ENCODE results near the gene OCIAD2.
"Not testable (repeated sequence)": the region's sequence is repeated elsewhere in the genome, so short reads cannot be mapped to it uniquely, and the experiment has no call there.

Gene OCIAD2, protein sequence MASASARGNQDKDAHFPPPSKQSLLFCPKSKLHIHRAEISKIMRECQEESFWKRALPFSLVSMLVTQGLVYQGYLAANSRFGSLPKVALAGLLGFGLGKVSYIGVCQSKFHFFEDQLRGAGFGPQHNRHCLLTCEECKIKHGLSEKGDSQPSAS

DNA sequence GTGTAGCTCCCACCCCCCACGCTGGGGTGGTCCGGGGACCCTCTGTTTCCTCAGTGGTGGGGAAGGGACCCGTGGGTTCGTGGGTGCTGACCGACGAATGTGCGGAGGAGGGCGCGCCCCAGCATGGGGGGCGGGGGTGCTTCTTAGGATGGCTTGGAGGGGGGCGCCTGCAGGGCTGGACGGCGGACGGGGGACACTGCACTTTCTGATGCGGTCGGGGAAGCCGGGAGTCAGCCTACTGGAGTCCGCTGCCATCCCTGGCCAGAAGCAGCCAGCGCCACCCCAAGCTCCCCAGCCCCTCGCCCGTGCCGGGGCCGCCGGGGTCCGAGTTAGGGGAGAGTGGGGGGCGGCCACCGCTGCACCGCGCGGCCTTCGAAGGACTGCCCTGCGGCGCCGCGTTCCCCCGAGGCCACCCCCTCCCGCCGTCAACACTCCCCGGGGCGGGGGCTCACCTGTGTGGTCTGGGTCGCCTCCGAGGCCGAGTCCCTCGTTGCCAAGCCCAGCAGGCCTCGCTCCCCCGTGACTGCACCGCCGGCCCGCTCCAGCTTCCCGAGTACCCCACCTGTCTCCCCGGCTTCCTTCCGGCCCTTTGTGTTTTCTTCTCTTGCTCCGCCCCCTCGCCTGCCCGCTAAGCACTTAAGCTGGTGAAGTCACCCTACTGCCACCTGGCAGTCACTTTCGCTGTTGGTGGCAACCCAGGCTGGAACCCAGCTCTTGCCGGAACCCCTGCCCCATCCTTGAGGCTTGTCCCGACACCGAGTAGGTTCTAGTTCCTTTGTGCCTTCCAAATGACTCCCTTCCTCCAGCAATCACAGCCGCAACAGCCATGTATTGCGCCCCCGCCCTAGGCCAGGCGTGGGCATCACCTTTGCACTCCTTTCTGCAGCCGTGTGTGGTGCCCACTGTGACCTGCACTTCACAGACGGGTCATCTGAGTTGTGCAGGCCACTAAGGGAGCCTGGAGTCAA, at the start of gene OCIAD2:
OCIAD2 (minus strand) TSS at position 569 of the 968 bp plus-strand sequence. CDS start 2,225 bp downstream, outside the sequence.
- no peak for DNase-seq (ENCODE audit: low spot score)

DNA sequence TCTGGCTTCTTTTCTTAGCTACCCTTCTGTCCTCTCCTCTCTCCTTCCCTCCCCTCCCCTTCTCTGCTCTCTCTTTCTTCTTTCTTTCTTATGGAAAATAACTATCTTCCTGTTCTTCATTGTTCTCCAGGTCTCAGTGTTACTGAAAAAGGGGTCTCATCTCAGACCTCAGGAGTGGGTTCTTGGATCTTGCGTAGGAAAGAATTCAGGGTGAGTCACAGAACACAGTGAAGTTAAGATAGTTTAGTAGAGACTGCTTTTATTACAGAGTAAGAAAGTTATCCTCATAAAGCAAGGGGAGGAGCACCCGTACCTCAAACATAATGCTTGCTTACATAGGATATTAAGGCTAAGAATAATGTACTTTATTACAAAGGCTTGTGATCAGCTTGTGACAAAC, 47.7 kb upstream of the OCIAD2 start:
- DNase-seq (ENCODE audit: low spot score), result no peak

DNA sequence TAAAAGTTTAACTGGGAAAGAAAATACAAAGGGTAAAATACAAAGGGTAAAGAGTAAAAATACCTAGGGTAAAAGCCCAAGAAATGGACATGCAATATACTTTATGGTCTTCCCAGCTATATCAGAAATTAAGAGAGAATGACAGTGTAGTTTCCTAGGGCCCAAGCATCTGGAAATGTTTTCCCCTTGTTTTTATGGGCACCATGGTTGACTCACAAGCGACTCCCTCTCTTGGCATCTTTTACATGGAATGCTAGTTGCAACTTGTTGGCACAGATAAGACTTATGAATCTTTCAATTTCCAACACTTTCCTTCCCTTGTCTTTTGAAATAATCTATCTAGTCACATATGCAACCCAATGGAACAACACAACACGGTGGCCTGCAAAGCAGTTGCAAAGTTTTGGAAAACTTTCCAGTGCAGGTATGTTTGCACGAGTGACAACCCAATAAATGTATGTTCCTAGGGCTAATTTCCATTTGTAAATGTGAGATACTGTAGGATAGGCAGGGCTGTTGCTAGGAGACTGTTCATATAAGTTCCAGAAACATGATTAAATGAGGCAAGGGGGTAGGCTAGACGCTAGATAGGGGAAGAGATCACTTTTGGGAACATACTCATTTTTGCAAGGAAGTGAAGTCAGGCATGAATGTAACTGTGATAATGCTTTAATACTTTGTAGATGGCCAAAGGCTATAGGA, 43.1 kb upstream of the OCIAD2 start:
- DNase-seq (ENCODE audit: low spot score), result no peak

DNA sequence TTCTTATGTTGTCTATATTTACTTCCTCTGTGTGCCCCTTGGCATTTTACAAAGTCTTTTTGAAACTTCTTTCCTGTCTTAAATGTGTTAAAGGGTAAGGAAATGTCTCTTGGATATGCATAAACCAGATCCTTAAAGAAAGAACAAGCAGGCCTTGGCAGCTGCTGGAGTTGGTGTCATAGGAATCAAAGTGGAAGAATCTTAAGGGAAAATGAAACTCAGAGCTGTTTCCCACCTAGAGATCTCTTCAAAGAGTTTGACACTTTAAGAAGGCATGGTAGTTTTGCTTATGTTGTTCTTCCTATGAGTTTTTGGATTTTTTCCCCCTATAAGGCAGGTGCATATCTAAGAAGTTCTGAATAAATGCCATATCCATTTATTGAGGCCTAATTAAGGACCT, 42.5 kb upstream of the OCIAD2 start:
- DNase-seq (ENCODE audit: low spot score), result no peak

DNA sequence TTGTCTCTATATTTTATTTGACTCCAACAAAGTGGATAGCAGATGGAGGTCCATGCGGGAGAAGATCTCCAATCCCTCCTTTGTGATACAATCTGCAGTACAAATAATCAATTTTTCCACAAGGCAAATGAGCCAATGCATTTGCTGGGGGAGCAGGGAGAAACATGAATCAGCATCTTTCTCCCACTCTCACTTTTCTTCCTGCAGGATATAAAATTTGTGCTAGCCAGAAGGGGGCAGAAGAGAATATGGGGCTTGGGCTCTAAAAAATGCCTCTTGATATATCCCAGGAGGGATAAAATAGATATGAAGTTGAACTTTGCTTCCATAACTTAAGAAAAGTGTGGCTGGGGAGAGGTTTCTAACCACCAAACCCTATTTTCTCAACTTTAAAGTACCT, 41.2 kb upstream of the OCIAD2 start:
- no peak for DNase-seq (ENCODE audit: low spot score)

DNA sequence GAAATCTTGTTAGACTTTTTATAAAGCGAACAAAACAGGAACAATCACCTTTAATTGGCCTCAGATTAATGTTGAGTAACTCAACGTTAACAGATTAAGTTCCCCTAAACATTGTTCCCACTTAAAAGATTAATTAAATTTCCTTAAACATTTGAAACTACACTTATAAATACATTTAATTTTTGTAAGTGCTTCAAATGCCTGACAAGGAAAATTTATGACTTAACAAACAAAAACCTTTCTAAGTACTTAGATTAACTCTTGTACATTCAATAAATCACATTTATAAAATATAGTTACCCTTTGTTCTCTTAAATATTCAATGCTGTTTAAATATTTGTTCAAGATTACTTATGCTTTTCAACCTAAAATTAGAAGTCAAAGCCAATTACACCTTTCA, 39.4 kb upstream of the OCIAD2 start:
- no peak for DNase-seq (ENCODE audit: low spot score)

DNA sequence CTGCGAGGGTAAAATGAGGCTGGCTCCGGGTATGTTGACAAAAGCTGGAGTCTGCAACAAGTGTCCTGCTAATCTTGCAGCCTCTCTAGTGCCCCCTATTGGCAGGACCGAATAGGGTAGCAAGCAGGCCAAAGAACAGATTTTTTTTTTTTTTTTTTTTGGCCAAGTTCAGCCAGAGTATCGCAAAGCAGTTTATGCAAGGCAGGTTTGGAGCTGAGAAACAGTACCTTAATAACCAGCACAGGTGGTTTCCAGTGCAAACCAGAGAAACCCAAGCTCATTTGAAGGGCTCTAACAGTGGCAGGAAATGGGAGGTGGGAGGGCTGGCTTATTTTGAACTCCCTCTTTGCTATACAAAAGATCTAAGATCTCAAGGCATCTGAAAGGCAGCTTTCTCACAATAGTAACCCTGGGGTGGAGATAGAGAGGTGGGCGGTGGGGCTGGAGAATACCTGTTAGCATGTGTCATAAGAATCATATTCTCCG, 38.2 kb upstream of the OCIAD2 start:
- no peak for DNase-seq (ENCODE audit: low spot score)

DNA sequence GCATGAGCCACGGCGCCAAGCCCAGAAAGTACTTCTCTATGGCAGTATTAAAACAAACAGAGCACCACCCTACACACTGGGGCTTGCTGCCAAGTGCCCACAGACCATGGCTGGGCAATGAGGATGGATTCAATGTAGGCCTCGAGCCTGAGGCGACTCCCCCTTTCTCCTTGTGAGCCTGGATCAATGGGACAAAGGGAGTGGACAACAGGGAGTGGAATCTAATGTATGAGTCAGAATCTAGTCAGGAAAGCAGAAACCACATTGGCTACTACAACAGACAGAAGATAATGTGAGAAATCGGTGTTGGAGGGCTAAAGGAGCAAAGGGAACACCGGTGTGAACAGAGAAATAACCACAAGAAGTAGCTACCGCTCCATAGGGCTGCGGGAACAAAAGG, 37.7 kb upstream of the OCIAD2 start:
- DNase-seq (ENCODE audit: low spot score), result no peak

DNA sequence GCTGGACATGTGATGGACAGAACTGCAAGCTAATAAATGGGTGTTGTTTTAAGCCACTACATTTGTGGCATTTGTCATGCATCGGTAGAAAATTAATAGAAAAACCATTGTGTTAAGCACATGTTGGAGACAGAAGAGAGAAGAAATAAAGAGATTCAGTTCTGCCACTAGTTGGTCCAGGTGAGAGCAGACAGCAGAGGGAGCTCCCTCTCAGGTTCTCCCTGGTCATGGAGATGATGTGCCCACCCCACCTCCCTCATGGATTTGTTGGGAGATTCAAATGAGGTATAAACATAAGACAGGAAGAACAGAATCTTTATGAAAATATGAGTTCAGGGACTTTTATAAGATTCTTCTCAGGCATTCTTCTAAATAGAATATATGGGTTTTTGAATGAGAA, 36.8 kb upstream of the OCIAD2 start:
- no peak for DNase-seq (ENCODE audit: low spot score)

DNA sequence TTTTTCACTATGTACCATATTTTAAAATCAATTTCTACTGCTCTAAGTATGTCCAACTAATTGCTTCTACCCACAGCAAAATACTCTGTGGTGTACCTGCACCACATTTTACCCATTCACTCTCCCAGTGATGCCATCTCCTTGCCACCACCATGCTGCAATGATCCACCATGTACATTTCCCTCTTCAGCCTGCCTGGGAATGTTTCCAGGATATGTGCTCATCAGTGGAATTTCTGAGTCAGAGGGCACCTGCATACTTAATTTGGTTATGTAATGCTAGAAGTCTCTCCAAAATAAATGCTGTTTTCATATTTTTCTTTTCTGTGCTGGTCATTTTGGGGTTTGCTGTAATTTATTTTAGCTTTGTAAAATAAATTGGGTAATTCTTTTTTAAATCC, 33.2 kb upstream of the OCIAD2 start:
- no peak for DNase-seq (ENCODE audit: low spot score)

DNA sequence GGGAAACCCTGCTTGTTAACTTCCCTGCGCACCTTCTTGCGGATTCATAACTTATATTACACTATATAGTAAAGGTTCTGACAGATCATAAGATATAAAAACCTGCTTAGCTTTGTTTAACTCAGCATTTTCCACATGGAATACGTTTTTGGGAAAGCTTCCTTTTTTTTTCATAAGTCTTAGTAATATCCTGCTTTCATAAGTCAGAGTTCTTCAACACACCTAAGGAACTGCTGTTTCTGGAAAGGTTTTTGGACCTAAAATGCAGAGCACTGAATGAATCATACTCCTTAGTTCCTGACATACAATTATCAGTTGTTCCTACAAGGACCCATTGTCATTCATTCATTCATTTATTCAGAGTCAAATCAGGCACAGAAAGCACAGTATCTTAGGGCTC, 32.3 kb upstream of the OCIAD2 start:
- DNase-seq (ENCODE audit: low spot score), result no peak

DNA sequence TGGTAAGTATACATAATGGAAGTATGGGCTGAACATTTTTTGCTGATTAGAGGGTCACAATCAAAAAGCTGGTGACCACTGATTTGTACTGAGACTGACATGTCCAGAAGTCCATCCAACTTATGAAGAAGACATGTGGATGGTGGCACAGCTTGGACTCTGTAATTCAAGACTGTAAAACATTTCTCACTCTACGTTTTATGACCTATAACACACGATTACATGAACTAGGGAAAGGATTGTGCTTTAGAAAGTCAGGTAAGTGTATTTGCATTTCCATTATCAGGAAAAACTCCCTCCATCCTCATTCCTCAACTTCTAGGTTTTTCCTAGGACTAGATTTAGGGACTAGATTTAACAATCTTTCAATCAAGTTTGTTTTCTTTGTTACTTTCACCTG, 30.5 kb upstream of the OCIAD2 start:
- no peak for DNase-seq (ENCODE audit: low spot score)

DNA sequence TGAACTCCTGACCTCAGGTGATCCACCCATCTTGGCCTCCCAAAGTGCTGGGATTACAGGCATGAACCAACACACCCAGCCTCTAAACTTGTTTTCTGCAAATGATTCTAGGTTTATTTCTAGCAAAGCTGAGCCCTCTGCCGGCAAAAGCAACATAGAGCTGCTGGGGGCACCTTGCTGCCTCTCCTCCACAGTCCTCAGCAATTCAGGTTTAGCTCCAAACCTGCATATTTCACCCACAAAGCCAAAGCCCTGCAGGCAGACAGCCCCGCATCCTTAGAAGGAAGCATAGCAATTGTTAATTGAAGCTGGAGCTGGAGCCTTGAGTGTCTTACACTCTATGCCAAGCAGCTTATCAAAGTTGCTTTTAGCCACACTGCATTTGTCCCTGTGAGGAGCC, 24.9 kb upstream of the OCIAD2 start:
- no peak for DNase-seq (ENCODE audit: low spot score)

DNA sequence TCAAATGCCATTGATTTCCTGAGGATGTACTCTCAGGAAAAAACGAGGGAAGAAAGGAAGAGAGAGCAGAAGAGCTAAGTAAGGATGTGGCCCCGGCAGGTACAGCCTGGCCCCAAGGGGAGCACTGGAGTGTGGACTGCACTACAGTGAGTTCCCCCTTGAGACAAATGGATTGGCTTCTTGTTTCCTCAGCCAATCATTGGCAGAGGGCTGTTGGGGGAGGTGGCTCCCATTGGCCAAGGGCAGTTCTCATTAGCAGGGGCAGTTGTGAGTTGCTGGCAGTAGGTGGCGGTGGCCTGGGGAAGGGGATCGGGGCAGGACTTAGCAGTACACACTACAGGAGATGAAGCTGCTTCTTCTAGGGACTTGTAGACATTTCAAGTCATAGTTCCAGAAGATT, 24.1 kb upstream of the OCIAD2 start:
- DNase-seq (ENCODE audit: low spot score), result no peak

DNA sequence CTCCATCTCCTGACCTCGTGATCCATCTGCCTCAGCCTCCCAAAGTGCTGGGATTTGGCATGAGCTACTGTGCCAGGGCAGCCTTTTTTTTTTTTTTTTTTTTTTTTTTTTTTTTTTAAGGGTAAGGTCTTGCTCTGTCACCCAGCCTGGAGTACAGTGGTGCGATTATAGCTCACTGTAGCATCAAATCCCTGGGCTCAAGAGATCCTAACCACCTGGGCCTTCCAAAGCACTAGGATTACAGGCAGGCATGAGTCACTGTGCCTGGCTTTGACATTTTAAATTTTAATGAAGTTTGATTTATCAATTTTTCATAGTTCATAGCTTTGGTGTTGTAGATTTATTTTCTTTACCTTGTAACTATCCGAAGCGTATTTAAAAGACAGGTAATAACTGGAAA, 17.8 kb upstream of the OCIAD2 start:
- DNase-seq (ENCODE audit: low spot score), result no peak

DNA sequence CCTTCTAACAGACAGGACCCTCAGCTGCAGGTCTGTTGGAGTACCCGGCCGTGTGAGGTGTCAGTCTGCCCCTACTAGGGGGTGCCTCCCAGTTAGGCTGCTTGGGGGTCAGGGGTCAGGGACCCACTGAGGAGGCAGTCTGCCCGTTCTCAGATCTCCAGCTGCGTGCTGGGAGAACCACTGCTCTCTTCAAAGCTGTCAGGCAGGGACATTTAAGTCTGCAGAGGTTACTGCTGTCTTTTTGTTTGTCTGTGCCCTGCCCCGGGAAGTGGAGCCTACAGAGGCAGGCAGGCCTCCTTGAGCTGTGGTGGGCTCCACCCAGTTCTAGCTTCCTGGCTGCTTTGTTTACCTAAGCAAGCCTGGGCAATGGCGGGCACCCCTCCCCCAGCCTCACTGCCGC, 16.5 kb upstream of the OCIAD2 start:
- not testable (repeated sequence) for DNase-seq (ENCODE audit: low spot score)

DNA sequence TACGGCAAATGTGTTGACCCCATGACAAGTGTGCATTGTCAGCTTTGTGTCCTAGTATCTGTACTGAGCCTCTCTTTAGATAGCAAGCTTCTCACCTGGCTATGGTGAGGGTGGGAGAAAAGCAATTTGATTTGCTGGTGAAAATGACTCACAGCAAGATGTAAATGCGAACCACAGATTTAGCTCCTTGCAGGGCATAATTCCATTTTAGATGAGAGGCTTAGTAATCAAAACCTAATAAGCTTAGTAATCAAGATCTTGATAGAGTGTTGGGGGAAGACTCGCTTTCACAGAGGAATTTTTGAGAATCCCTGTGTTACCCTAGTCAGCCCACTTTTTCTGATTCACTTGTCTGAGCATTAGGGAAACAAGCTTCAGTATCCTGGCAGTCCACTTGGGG, 7.7 kb upstream of the OCIAD2 start:
- no peak for DNase-seq (ENCODE audit: low spot score)

DNA sequence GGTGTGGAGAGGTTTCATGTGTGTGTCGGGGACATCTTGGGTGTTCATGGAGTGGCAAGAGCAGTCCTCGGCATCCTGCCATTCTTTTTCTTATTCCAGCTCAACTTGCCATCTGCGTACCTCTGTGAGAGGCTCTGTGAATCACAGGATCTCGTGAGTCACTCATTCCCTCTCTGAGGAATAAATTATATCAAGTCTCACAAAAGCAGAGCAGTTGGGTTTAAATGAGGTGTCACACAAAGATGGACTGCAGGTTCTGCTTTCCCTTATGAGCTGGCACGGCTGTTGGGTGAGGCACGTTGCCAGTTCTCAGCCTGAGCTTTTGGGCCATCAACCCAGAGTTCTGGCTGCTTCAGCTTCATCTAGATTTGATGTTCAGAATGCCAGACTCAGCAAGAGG, 6.8 kb upstream of the OCIAD2 start:
- DNase-seq (ENCODE audit: low spot score), result no peak

DNA sequence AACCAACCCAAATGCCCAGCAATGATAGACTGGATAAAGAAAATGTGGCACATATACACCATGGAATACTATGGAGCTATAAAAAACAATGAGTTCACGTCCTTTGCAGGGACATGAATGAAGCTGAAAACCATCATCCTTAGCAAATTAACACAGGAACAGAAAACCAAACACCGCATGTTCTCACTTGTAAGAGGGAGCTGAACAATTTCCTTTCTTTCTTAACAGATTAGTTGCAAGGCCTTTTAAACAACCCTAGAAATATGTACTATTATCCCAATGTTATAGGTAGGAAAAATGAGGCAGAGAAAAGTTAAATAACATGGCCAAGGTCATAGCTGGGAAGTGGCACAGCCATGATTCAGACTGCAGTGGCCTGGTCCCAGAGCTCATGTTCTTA, 5.8 kb upstream of the OCIAD2 start:
- DNase-seq (ENCODE audit: low spot score), result no peak

DNA sequence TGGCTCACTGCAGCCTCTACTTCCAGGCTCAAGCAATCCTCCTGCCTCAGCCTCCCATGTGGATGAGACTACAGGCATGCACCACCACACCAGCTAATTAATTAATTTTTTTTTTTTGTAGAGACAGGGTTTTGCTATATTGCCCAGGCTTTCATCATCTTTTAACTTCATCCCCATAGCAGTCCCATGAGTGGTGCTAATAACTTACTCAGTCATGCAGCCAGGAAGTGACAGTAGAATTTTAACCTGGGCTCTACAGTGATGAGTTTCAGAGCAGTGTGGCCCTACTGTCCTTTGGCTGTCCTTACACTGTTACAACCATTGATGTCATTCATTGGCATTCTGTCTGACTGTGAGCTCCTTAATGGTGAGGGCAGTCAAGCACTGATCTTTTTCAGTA, 3.9 kb upstream of the OCIAD2 start:
- no peak for DNase-seq (ENCODE audit: low spot score)

DNA sequence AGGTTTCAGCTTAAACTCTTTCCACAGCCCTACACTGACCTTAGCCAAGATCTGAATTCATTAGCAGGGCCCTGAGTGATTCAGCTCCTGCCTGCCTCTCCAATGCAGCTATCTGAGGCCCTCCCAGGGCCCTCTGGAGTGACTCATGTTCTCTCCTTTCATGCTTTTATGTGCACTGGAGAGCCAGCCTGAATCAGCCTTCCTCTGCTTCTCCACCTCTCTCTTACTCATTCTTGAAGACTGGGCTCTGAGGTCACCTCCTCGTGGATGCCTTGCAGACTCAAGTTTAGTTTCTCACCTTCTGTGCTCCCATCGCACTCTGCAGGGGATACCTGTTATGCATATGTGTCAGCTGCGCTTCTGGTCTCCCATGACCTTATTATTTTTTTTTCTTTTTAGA, 3.1 kb upstream of the OCIAD2 start:
- DNase-seq (ENCODE audit: low spot score), result no peak

DNA sequence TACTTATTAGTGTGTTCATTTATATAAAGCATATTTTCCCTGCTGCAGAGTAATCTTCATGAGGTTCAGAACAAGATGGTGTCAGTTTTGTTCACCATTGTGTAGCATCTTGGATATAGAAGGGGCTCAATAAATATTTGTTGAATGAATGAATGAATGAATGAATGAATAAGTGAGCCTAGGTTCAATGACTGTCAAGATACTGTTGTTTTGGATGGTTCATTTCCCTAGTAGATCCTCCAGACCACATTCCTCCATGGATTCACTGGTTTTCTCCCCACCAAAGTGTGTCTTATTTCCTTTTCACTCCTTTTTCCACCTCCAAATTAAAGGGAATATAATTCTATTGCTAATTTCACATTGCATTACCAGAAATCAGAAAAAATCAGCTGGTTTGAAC, 2.1 kb upstream of the OCIAD2 start:
- DNase-seq (ENCODE audit: low spot score), result no peak
